K562 (cell line): Measurements from ENCODE around the gene UBA1. TPM values are rescaled to one million over a fixed set of nuclear protein-coding genes. Genes with fewer than 3 reads are reported as not detected.

Experiments used
- DACH1 ChIP-seq: fragments of 450-650 bp; IDR thresholded peaks from 2 replicates; pipeline ENCODE4 v1.6.1; 2018; ENCODE audit not compliant: partially characterized antibody
- MBD2 ChIP-seq: sonication (generic); IDR thresholded peaks from 2 replicates; pipeline ENCODE4 v1.6.1; 2016; ENCODE audit warnings: low read depth, borderline replicate concordance
- RBM34 ChIP-seq: fragments of 200-400 bp; formaldehyde crosslinking; IDR thresholded peaks from 2 replicates; pipeline ENCODE4 v1.6.1; 2018; ENCODE audit warnings: low read length, borderline replicate concordance; ENCODE audit not compliant: insufficient read depth
- SNRNP70 ChIP-seq: fragments of 200-400 bp; formaldehyde crosslinking; optimal IDR thresholded peaks from 2 replicates; pipeline ENCODE3; 2017; ENCODE audit warnings: low read depth, low read length
- ZNF184 ChIP-seq: sonication (generic); formaldehyde crosslinking; IDR thresholded peaks from 2 replicates; pipeline ENCODE4 v1.5.0; 2020; ENCODE audit warnings: missing genetic modification reagents
- ZNF589 ChIP-seq: fragments of 200-800 bp; sonication (Bioruptor generic); IDR thresholded peaks from 2 replicates; pipeline ENCODE4 v1.6.1; 2016; ENCODE audit warnings: low read depth, missing genetic modification characterization, missing compliant biosample characterization
- polyA plus RNA-seq, 8 experiments: library from polyadenylated mRNA; depleted of rRNA in 4 of 8; stranded (reverse) in 5 of 8; unstranded in 3 of 8; fragments of >200 nt; fragmentation: Nextera tagmentation in 2 of 8; fragmentation: Illumina TruSeq in 1 of 8; extraction: Ambion mirVana in 2 of 8; extraction: Trizol in 1 of 8; gene quantifications; 2 replicates each; pipeline versions ENCODE4 v1.2.1 to v1.2.3, GENCODE V29; 2011 to 2014; ENCODE audit warnings: inconsistent platforms in 1 of 8, missing spikeins in 1 of 8
- total RNA-seq, 7 experiments: library from RNA; depleted of rRNA in 6 of 7; stranded (reverse); fragments of >200 nt in 6 of 7; fragmentation: Illumina TruSeq in 2 of 7; extraction: Trizol in 2 of 7; gene quantifications; 2 replicates each; pipeline versions ENCODE4 v1.2.1 to v1.2.3, GENCODE V29; 2011 to 2021; ENCODE audit warnings: low replicate concordance in 1 of 7
- TF ChIP-seq, protein P1 (sequence below): sonication (generic); formaldehyde crosslinking; IDR thresholded peaks from 2 replicates; pipeline ENCODE4 v1.8.1; 2023; ENCODE audit warnings: missing genetic modification reagents, mild to moderate bottlenecking, borderline replicate concordance
- TF ChIP-seq, protein P2 (sequence below): fragments of 450-650 bp; IDR thresholded peaks from 2 replicates; pipeline ENCODE4 v1.6.1; 2016; ENCODE audit warnings: mild to moderate bottlenecking, moderate library complexity
- TF ChIP-seq, protein P3 (sequence below): fragments of 250-450 bp; sonication (Bioruptor Pico); IDR thresholded peaks from 2 replicates; pipeline ENCODE4 v1.8.0; 2022; ENCODE audit warnings: moderate library complexity, mild to moderate bottlenecking, inconsistent platforms

UBA1 gene
- total and polyA plus RNA-seq, 9 of the 15 experiments (the other 6 are each of a cell fraction or from before 2014, with no cell fraction given) = 32.0 to 174 (median 93.6) TPM

DNA sequence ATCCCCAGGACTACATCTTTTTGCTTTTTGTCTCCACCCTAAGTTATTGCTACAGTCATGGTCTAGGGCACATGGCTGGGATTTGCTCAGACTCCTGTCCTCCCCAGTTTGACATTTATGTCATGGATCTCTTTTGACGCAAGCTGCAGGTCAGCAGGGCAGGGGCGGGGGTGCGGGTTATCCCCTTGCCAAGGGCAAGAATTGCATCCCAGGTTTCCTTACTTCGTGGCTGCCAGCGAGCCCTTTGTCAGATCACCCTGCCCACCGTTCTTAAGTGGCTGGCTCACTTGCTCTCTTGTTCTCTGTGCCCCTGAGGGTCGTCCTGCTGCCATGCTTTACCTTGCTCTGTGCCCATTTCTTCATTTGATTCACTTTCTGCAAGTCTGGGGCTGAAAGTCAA is 21.1 kb upstream of the UBA1 start (continued):
- TF ChIP-seq, protein P1, sequence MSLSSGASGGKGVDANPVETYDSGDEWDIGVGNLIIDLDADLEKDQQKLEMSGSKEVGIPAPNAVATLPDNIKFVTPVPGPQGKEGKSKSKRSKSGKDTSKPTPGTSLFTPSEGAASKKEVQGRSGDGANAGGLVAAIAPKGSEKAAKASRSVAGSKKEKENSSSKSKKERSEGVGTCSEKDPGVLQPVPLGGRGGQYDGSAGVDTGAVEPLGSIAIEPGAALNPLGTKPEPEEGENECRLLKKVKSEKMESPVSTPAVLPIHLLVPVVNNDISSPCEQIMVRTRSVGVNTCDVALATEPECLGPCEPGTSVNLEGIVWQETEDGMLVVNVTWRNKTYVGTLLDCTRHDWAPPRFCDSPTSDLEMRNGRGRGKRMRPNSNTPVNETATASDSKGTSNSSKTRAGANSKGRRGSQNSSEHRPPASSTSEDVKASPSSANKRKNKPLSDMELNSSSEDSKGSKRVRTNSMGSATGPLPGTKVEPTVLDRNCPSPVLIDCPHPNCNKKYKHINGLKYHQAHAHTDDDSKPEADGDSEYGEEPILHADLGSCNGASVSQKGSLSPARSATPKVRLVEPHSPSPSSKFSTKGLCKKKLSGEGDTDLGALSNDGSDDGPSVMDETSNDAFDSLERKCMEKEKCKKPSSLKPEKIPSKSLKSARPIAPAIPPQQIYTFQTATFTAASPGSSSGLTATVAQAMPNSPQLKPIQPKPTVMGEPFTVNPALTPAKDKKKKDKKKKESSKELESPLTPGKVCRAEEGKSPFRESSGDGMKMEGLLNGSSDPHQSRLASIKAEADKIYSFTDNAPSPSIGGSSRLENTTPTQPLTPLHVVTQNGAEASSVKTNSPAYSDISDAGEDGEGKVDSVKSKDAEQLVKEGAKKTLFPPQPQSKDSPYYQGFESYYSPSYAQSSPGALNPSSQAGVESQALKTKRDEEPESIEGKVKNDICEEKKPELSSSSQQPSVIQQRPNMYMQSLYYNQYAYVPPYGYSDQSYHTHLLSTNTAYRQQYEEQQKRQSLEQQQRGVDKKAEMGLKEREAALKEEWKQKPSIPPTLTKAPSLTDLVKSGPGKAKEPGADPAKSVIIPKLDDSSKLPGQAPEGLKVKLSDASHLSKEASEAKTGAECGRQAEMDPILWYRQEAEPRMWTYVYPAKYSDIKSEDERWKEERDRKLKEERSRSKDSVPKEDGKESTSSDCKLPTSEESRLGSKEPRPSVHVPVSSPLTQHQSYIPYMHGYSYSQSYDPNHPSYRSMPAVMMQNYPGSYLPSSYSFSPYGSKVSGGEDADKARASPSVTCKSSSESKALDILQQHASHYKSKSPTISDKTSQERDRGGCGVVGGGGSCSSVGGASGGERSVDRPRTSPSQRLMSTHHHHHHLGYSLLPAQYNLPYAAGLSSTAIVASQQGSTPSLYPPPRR (CRISPR knock-in tag) = no peak
- TF ChIP-seq RBM34 (no peak), ZNF589 (CRISPR knock-in tag) (no peak), ZNF184 (no peak), SNRNP70 (no peak), MBD2 (no peak), DACH1 (no peak)
- TF ChIP-seq, protein P2, sequence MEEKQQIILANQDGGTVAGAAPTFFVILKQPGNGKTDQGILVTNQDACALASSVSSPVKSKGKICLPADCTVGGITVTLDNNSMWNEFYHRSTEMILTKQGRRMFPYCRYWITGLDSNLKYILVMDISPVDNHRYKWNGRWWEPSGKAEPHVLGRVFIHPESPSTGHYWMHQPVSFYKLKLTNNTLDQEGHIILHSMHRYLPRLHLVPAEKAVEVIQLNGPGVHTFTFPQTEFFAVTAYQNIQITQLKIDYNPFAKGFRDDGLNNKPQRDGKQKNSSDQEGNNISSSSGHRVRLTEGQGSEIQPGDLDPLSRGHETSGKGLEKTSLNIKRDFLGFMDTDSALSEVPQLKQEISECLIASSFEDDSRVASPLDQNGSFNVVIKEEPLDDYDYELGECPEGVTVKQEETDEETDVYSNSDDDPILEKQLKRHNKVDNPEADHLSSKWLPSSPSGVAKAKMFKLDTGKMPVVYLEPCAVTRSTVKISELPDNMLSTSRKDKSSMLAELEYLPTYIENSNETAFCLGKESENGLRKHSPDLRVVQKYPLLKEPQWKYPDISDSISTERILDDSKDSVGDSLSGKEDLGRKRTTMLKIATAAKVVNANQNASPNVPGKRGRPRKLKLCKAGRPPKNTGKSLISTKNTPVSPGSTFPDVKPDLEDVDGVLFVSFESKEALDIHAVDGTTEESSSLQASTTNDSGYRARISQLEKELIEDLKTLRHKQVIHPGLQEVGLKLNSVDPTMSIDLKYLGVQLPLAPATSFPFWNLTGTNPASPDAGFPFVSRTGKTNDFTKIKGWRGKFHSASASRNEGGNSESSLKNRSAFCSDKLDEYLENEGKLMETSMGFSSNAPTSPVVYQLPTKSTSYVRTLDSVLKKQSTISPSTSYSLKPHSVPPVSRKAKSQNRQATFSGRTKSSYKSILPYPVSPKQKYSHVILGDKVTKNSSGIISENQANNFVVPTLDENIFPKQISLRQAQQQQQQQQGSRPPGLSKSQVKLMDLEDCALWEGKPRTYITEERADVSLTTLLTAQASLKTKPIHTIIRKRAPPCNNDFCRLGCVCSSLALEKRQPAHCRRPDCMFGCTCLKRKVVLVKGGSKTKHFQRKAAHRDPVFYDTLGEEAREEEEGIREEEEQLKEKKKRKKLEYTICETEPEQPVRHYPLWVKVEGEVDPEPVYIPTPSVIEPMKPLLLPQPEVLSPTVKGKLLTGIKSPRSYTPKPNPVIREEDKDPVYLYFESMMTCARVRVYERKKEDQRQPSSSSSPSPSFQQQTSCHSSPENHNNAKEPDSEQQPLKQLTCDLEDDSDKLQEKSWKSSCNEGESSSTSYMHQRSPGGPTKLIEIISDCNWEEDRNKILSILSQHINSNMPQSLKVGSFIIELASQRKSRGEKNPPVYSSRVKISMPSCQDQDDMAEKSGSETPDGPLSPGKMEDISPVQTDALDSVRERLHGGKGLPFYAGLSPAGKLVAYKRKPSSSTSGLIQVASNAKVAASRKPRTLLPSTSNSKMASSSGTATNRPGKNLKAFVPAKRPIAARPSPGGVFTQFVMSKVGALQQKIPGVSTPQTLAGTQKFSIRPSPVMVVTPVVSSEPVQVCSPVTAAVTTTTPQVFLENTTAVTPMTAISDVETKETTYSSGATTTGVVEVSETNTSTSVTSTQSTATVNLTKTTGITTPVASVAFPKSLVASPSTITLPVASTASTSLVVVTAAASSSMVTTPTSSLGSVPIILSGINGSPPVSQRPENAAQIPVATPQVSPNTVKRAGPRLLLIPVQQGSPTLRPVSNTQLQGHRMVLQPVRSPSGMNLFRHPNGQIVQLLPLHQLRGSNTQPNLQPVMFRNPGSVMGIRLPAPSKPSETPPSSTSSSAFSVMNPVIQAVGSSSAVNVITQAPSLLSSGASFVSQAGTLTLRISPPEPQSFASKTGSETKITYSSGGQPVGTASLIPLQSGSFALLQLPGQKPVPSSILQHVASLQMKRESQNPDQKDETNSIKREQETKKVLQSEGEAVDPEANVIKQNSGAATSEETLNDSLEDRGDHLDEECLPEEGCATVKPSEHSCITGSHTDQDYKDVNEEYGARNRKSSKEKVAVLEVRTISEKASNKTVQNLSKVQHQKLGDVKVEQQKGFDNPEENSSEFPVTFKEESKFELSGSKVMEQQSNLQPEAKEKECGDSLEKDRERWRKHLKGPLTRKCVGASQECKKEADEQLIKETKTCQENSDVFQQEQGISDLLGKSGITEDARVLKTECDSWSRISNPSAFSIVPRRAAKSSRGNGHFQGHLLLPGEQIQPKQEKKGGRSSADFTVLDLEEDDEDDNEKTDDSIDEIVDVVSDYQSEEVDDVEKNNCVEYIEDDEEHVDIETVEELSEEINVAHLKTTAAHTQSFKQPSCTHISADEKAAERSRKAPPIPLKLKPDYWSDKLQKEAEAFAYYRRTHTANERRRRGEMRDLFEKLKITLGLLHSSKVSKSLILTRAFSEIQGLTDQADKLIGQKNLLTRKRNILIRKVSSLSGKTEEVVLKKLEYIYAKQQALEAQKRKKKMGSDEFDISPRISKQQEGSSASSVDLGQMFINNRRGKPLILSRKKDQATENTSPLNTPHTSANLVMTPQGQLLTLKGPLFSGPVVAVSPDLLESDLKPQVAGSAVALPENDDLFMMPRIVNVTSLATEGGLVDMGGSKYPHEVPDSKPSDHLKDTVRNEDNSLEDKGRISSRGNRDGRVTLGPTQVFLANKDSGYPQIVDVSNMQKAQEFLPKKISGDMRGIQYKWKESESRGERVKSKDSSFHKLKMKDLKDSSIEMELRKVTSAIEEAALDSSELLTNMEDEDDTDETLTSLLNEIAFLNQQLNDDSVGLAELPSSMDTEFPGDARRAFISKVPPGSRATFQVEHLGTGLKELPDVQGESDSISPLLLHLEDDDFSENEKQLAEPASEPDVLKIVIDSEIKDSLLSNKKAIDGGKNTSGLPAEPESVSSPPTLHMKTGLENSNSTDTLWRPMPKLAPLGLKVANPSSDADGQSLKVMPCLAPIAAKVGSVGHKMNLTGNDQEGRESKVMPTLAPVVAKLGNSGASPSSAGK = no peak
- TF ChIP-seq, protein P3, sequence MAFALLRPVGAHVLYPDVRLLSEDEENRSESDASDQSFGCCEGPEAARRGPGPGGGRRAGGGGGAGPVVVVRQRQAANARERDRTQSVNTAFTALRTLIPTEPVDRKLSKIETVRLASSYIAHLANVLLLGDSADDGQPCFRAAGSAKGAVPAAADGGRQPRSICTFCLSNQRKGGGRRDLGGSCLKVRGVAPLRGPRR (CRISPR knock-in tag) = no peak
